Lung (tissue), 12 donors: ENCODE data around the gene HOXD1. TPM values are rescaled to one million over a fixed set of nuclear protein-coding genes. Genes with fewer than 3 reads are reported as not detected.

Experiments
- ATAC-seq: fragments of 200-7000 bp; cut with Tn5 transposase; one replicate; pipeline ENCODE4 v1.9.1; 2020; ENCODE audit warnings: moderate number of reproducible peaks; ENCODE audit not compliant: insufficient read depth, low FRiP score
- DNase-seq, 3 donors: peaks; one replicate each; pipeline ENCODE4 v3.0.0-alpha.2; 2013 to 2017
- H3K27ac ChIP-seq, 2 donors: one replicate each; pipeline ENCODE4 v1.5.1; 2013; ENCODE audit warnings: mild to moderate bottlenecking in 2 of 2, moderate library complexity in 2 of 2, control low read depth in 1 of 2, inconsistent platforms in 1 of 2, low read depth in 1 of 2, low read length in 1 of 2
- H3K27me3 ChIP-seq, 3 donors: one replicate each; pipeline ENCODE4 v1.5.1; 2013; ENCODE audit warnings: low read length in 2 of 3; ENCODE audit not compliant: control insufficient read depth in 3 of 3, insufficient read depth in 3 of 3
- H3K36me3 ChIP-seq, 4 donors: one replicate each; pipeline ENCODE4 v1.5.1; 2013; ENCODE audit warnings: low read length in 4 of 4, mild to moderate bottlenecking in 1 of 4, moderate library complexity in 1 of 4; ENCODE audit not compliant: control insufficient read depth in 4 of 4, insufficient read depth in 4 of 4
- H3K4me1 ChIP-seq, 5 donors: one replicate each; pipeline ENCODE4 v1.5.1; 2013; ENCODE audit warnings: low read length in 5 of 5, mild to moderate bottlenecking in 2 of 5, moderate library complexity in 1 of 5; ENCODE audit not compliant: control insufficient read depth in 5 of 5, insufficient read depth in 5 of 5
- H3K4me3 ChIP-seq: one replicate; pipeline ENCODE4 v1.5.1; 2013; ENCODE audit warnings: mild to moderate bottlenecking, control low read depth, moderate library complexity
- H3K9ac ChIP-seq, 2 donors: one replicate each; pipeline ENCODE4 v1.5.1; 2013; ENCODE audit warnings: low read length in 2 of 2, control low read depth in 1 of 2; ENCODE audit not compliant: insufficient read depth in 1 of 2
- H3K9me3 ChIP-seq, 4 donors: one replicate each; pipeline ENCODE4 v1.5.1; 2013; ENCODE audit warnings: low read length in 3 of 4, mild to moderate bottlenecking in 1 of 4, moderate library complexity in 1 of 4; ENCODE audit not compliant: control insufficient read depth in 4 of 4, insufficient read depth in 3 of 4
- CTCF ChIP-seq: IDR thresholded peaks from 2 replicates; pipeline ENCODE4 v1.5.1; 2012; ENCODE audit warnings: mild to moderate bottlenecking; ENCODE audit errors: control extremely low read depth, extremely low read depth
- WGBS, 2 donors: extraction: QIAGEN DNeasy Blood & Tissue Kit; methylation state at CpG; one replicate each; pipeline ENCODE4 v1.1.7; 2013; 5-methylcytosine and 5-hydroxymethylcytosine counted together
- polyA plus RNA-seq, 2 donors: library from polyadenylated mRNA; stranded (reverse); fragments of 200-250 nt; gene quantifications; one replicate each; pipeline ENCODE4 v1.2.1, GENCODE V29; 2013
- total RNA-seq, 2 donors: library from RNA; depleted of rRNA in 1 of 2; stranded (reverse); fragments of >200 nt in 1 of 2; gene quantifications; one replicate each; pipeline ENCODE4 v1.2.1, GENCODE V29; 2014 to 2021
- donor health status: control.
- donor health status: control.
- donor health status: Bipolar disorder and iron deficiency.
- donor health status: healthy.
- donor health status: DM: yes; HTN: yes; CAD: no.

The HOXD1 gene
- total and polyA plus RNA-seq, 4 donors, result 0.40 to 3.2 (median 1.7) TPM

GRCh38 chr2:176152350-176153181, 35.9 kb upstream of the HOXD1 start:
- Histone ChIP-seq H3K27me3 (peaks cover 43 to 97% (median 93%) of the 10 kb centered on the region in 3 donors), H3K4me3 (no peak overlapping the region), H3K27ac (no peak overlapping the region), H3K36me3 (no peaks in the 10 kb centered on the region), H3K9ac (no peak overlapping the region), H3K9me3 (peaks cover 0 to 17% (median 0%) of the 10 kb centered on the region in 4 donors), H3K4me1 (peaks cover 0 to 10% (median 7%) of the 10 kb centered on the region in 5 donors)
- TF ChIP-seq CTCF, result no peak
- ATAC-seq (no peak), DNase-seq (peak in 1 of 3 donors; percentile 1)
- 11 to 14% methylated on average over 48 of the region's 48 CpGs for WGBS, 2 donors

GRCh38 chr2:176154576-176155252, 33.8 kb upstream of the HOXD1 start:
- Histone ChIP-seq H3K27ac (no peak overlapping the region), H3K9ac (no peak overlapping the region), H3K36me3 (no peaks in the 10 kb centered on the region)

GRCh38 chr2:176155356-176156044, 33.0 kb upstream of the HOXD1 start:
- 10 to 21% methylated on average over 6 of the region's 6 CpGs for WGBS, 2 donors
- H3K27ac ChIP-seq, result no peak overlapping the region
- peaks cover 34 to 96% (median 91%) of the 10 kb centered on the region in 3 donors for H3K27me3 ChIP-seq
- peaks cover 0 to 17% (median 0%) of the 10 kb centered on the region in 4 donors for H3K9me3 ChIP-seq
- H3K36me3 ChIP-seq, result no peaks in the 10 kb centered on the region
- TF ChIP-seq CTCF, result no peak
- ATAC-seq (no peak), DNase-seq (peak in 1 of 3 donors; percentile 1)
- peaks cover 0 to 22% (median 9%) of the 10 kb centered on the region in 5 donors for H3K4me1 ChIP-seq
- no peak overlapping the region for H3K4me3 ChIP-seq
- no peak overlapping the region for H3K9ac ChIP-seq

More at GRCh38 chr2:176154576-176155252, 33.8 kb upstream of the HOXD1 start:
- H3K4me1 ChIP-seq, result peaks cover 0 to 15% (median 9%) of the 10 kb centered on the region in 5 donors
- DNase-seq (peak in 1 of 3 donors; percentile 1), ATAC-seq (no peak)
- H3K4me3 ChIP-seq, result no peak overlapping the region
- no peak for TF ChIP-seq CTCF
- WGBS, 2 donors, result 28 to 32% methylated on average over 11 of the region's 11 CpGs
- H3K27me3 ChIP-seq, result peaks cover 32 to 96% (median 92%) of the 10 kb centered on the region in 3 donors
- peaks cover 0 to 13% (median 0%) of the 10 kb centered on the region in 4 donors for H3K9me3 ChIP-seq
